ENCODE measurements around the gene CREB5.

GRCh38 chr7:28478656-28479055, 66.3 kb downstream of the CREB5 start:
- TF ChIP-seq ZNF70 (CRISPR knock-in tag; IDR thresholded peaks at IDR 0.05) (no peak), BACH2 (CRISPR knock-in tag; IDR thresholded peaks at IDR 0.05; ENCODE audit: borderline replicate concordance) (no peak), ZFP30 (CRISPR knock-in tag; IDR thresholded peaks at IDR 0.05) (no peak), PPARA (CRISPR knock-in tag; IDR thresholded peaks at IDR 0.05; ENCODE audit: borderline replicate concordance) (no peak), GLIS3 (CRISPR knock-in tag; IDR thresholded peaks at IDR 0.05) (no peak), ARNTL (CRISPR knock-in tag; IDR thresholded peaks at IDR 0.05; ENCODE audit: borderline replicate concordance, low read depth) (no peak), ESRRG (CRISPR knock-in tag; IDR thresholded peaks at IDR 0.05) (no peak), ZFP3 (CRISPR knock-in tag; IDR thresholded peaks at IDR 0.05) (no peak), TSHZ2 (CRISPR knock-in tag; IDR thresholded peaks at IDR 0.05) (no peak), ZNF565 (CRISPR knock-in tag; conservative IDR thresholded peaks at IDR 0.05; ENCODE audit: low read depth) (no peak), RARB (CRISPR knock-in tag; IDR thresholded peaks at IDR 0.05) (no peak), TOX (CRISPR knock-in tag; IDR thresholded peaks at IDR 0.05; ENCODE audit: borderline replicate concordance) (no peak)
- TF ChIP-seq, protein P1, sequence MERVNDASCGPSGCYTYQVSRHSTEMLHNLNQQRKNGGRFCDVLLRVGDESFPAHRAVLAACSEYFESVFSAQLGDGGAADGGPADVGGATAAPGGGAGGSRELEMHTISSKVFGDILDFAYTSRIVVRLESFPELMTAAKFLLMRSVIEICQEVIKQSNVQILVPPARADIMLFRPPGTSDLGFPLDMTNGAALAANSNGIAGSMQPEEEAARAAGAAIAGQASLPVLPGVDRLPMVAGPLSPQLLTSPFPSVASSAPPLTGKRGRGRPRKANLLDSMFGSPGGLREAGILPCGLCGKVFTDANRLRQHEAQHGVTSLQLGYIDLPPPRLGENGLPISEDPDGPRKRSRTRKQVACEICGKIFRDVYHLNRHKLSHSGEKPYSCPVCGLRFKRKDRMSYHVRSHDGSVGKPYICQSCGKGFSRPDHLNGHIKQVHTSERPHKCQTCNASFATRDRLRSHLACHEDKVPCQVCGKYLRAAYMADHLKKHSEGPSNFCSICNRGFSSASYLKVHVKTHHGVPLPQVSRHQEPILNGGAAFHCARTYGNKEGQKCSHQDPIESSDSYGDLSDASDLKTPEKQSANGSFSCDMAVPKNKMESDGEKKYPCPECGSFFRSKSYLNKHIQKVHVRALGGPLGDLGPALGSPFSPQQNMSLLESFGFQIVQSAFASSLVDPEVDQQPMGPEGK (CRISPR knock-in tag; IDR thresholded peaks at IDR 0.05; ENCODE audit: borderline replicate concordance), result no peak

Data from SK-N-SH treated with all-trans-retinoic acid at 6 μM for 48 hours (cell line).